ENCODE results near the gene STK24.

DNA sequence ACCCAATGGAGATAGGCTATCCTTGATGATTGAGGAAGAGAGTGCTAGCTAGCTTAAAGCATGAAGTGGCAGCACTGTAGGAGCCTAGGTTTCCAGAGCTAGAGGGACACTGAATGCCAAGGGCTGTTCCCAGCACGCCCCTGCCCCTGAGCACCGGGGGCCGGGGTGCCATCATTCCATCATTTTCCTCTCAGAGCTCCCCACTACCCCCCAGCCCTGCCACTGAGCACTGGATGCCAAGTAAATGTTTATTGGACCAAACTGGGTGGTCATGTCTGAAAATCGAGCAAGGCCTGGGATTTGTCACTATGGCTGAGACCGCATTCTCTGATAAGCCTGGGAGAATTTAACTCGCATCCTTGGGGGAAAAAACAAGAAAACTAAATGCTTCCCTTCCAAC, 142.8 kb downstream of the STK24 start:
- TF ChIP-seq, protein P1, sequence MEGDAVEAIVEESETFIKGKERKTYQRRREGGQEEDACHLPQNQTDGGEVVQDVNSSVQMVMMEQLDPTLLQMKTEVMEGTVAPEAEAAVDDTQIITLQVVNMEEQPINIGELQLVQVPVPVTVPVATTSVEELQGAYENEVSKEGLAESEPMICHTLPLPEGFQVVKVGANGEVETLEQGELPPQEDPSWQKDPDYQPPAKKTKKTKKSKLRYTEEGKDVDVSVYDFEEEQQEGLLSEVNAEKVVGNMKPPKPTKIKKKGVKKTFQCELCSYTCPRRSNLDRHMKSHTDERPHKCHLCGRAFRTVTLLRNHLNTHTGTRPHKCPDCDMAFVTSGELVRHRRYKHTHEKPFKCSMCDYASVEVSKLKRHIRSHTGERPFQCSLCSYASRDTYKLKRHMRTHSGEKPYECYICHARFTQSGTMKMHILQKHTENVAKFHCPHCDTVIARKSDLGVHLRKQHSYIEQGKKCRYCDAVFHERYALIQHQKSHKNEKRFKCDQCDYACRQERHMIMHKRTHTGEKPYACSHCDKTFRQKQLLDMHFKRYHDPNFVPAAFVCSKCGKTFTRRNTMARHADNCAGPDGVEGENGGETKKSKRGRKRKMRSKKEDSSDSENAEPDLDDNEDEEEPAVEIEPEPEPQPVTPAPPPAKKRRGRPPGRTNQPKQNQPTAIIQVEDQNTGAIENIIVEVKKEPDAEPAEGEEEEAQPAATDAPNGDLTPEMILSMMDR (conservative IDR thresholded peaks at IDR 0.05; ENCODE audit: low read depth, low read length), result no peak
- TF ChIP-seq, protein P2, sequence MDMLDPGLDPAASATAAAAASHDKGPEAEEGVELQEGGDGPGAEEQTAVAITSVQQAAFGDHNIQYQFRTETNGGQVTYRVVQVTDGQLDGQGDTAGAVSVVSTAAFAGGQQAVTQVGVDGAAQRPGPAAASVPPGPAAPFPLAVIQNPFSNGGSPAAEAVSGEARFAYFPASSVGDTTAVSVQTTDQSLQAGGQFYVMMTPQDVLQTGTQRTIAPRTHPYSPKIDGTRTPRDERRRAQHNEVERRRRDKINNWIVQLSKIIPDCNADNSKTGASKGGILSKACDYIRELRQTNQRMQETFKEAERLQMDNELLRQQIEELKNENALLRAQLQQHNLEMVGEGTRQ (IDR thresholded peaks at IDR 0.05; ENCODE audit: low read depth, low read length), result no peak
- no peak for TF ChIP-seq CEBPB (IDR thresholded peaks at IDR 0.05; ENCODE audit: low read depth, low read length)
